ENCODE results near the gene NYAP2.

NYAP2 gene

DNA sequence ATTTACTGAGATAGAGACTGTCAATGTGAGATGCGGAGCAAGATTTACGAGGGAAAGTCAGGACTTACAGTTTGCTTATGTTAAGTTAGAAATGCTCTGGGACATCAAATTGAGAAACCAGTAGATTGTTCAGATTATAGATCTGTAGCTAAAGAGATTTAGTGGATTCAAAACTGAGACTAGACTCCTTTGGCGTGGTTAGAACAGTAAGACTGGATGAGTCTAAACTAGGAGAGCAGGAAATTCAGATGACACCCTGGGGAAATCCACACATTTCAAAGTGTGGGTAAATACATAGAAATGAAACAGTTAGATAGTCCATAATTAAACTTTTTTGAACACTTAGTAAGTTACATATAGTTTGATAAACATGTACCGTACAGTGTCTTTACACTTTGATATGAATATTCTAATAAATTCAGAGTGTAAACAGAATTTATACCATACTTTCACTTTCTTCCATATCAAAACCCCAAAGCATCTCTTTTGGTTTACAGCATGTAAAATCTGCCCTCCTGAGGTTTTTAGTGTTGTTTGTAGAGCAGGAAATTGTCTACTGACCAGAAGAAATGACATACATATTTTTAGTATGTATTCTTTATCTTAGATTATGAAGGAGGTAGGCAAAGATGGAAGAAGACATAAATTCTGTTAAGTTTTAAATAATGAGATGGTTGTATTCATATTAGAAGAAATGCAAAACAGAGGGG, 231.5 kb downstream of the NYAP2 start:
- DNase-seq (ENCODE audit: low spot score), result no peak

DNA sequence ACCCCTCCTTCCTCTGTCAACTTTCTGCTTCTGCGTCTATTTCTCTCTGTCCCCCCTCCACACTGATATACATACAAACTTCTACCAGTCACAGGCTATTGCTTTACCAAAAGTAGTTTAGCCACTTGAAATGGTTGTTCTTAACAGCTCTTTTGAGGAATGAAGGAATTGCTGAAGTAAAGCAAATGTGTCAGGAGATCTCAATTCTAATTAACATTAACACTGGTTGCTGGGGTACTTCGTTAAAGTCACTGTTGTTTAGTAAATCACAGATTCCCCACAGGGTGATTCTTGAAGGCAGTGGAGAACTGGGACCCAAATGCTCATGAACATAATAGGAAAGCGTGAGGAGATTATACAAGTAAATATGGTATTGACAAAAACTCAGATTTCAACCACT, 232.8 kb downstream of the NYAP2 start:
- DNase-seq (ENCODE audit: low spot score), result no peak

DNA sequence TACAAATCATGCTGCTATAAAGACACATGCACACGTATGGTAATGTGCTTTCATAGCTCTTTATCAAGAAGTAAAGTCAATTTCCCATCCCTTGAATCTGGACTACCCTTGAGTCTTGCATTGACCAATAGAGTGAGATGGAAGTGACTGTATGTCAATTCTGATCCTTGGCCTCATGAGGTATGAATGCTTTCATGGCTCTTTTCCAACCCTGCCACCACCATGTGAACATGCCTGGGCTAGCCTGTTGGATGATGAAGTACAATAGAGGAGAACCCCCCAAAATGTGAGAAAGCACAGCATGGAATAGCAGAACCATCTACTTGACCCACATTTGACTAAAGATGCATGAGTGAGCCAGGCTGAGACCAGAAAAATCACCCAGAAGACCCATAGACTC, 237.0 kb downstream of the NYAP2 start:
- no peak for DNase-seq (ENCODE audit: low spot score)

DNA sequence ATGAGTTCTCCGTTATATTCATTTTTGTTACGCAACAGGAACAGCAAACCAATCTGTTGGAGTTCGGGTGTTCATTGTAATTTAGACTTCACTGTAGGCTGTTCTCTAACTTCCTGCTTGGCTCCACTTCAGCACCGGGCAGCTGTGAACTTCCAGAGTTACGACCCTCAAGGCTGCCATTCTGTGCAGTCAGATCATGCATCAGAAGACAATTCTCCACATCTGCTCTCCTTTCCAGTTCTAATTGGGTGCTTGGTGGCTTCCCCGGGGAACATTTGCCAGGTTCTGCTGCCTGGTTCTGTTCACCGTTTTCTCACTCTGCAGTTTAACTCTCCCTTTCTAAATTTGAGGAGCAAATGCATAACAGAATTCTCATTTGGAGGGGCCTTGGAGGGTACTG, 237.7 kb downstream of the NYAP2 start:
- DNase-seq (ENCODE audit: low spot score), result no peak

DNA sequence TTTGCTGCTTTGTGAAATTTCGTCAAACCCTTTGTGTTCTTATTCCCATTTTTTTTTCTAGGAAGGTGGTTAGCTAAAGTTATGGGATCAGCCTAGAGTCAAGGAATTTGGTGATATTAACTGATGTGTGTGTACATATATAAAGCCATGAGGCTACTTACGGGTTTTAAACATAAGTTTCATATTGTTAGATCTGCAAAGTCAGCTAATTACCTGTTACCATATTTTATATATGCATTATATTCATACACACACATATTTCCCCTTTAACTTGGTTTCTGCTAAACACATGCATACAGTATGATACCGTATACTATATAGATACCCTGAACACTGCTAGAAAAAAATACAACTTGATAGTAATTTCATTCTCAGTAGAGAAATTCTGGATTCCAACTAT, 241.0 kb downstream of the NYAP2 start:
- no peak for DNase-seq (ENCODE audit: low spot score)

DNA sequence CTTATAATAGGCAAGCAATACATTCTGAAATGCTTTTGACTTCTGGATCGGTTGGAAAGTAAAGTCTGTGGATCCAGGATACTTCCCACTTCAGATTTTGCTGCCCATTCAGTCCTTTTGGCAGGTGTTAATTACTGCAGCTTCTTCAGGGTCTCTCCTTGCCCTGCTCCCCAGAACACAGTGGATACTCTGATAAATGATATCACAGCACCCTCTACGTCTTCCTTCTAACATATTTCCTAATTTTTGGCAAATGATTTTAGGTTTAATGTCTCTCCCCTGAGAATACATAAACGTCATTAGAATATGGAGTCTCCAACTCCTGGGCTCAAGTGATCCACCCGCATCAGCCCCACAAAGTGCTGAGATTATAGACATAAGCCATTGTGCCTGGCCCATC, 249.8 kb downstream of the NYAP2 start:
- DNase-seq (ENCODE audit: low spot score), result no peak

DNA sequence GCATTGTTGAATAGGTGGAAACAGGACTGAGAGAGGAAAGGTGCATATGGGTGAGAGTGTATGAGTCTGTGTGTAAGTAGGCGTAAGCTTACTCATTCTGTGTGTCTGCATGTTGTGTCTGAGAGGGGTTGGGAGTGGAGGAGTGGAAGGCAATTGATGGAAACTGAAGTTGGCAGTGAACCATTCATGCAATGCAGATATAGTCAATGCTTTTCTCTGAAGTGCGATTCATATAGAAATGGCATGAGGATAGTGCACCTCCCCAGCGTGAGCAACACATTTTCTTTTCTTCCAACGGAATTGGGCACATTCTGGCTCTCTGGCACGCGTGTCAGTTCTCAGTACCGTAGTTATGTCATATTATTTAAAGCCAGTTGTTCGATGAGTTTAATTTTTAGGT, 250.5 kb downstream of the NYAP2 start:
- DNase-seq (ENCODE audit: low spot score), result no peak

DNA sequence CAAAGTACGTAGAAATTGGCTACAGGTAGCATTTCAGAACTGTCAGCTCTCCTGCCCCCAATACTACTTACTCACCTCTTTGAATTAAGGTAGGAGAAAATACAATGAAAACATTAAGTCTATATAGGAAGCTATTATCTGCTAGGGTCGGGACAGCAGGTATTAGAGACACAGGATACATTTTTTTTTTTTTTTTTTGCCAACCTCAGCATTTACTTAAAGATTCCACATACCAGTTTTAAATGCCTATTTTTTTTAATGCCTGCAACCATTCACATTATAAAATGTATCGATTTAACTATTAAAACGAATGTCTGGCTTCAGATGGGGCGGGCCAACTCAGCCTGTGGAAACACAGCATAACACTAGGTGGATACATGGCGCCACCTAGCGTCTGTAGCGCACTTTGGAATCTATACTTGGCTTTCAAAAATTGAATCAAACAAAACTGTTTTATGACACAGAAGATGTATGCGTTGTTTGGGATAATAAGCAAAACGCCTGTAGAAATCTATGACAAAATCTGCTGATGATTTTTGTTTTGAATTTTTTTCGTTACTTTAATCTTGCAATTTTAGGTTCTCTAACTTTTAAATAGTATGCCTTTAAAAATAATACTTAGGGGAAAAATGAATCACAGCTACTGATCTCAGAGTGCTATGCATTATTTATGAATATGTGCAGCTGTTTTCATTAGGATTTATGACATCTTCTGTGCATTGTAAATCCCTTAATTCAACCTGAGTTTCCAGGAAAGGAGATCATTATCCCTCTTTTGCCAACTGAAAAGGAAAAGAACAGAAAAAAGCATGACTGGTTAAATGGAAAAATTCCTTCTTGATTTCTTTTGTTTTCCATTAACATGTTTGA, 261.0 kb downstream of the NYAP2 start:
- peak; percentile 33 for DNase-seq (ENCODE audit: low spot score)

DNA sequence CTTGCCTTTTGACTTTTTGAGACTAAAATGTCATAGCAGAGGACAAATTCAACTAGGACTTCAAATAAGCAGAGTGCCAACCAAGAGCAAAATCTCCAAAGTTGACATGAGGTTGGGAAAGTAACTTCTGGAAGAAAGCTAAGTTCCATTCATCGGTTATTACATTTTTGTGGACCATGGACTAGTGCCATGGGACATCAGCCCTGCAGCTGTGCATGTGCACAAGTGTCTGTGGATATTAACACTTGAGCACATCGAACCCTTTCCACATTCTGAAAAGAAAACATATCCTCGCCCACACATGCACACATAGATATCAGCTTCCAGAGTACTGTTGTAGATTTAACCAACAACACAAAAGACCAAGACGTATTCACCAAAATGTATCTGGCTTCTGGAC, 262.6 kb downstream of the NYAP2 start:
- no peak for DNase-seq (ENCODE audit: low spot score)

DNA sequence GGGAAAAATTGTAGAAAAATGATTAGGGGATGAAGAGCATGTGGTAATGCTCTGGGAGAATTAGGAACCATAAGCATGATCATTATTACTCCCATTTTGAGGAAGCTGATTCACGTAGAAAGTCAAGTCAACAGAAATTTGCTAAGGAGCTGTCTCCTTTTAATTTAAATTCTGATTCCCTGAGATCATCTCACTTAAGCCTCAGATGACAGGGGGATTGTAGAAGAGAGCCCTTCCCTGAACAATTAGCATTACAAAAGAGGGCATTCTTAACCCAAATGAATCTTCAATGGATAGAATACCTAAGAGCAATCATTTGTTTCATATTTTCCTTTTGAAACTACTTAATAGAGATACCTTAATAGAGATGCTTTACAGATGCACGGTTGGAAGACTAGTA, 267.9 kb downstream of the NYAP2 start:
- no peak for DNase-seq (ENCODE audit: low spot score)

DNA sequence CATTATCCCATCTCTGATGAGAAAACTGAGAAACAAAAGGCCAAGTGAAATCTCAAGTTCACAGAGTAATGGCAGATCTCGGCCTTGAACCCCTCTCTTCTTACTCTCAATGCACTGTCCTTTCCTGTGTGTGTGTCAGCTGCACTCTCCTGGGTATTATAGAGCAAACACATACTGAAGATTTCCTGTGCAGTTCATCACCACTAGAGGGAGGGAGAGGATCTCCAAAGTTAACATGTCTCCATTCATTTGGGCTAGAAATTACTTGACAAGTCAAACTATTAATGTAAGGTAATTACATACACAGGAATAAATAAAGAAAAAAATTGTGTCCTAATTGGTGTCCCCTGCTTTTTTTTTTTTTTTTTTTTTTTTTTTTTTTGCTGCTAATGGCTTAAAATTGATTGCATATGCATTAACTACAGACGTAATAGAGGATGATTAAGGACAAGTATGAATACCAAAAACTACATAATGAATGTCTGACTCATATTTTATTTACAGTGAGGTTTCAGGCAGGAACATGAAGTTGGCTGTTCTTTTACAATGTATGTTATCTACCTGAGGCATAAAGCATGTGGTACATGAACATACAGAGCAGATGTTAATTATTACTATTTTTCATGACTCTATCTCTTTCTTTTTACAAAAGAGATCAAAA, 269.2 kb downstream of the NYAP2 start:
- DNase-seq (ENCODE audit: low spot score), result peak; percentile 14

DNA sequence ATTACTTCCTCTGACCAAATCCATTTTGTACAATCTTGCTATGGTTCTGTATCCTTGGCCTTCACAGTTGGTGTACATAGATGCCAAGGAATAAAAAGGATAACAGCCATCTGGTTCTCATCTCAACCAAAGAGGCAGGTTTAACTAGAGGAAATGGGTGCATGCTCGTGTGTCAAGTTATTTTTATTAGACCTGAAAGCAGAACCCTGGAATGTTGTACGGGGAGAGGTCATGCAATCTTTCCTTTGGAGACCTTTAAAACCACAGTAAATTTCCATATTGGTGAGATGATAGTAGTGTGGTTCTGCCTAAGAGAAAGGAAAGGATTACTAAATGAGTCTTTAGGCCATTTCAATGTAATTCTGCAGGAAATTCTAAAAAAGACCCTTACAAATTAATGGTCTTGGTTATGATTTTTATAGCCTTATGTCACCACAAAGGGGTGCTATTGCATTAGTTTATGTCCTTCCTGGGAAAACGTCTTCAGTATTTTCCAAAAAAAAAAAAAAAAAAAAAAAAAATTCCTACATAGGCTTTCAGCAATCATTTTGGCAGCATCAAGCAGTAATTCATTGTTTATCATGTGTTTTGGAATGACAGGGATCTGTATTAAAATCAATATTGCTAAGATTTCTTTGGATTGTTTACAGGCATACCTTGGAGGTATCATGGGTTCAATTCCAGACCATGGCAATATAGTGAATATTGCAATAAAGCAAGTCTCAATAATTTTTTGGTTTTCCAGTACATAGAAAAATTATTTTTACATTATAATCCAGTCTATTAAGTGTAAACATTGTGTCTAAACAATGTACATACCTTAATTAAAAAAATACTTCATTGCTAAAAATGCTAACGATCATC, 270.8 kb downstream of the NYAP2 start:
- DNase-seq (ENCODE audit: low spot score), result no peak

DNA sequence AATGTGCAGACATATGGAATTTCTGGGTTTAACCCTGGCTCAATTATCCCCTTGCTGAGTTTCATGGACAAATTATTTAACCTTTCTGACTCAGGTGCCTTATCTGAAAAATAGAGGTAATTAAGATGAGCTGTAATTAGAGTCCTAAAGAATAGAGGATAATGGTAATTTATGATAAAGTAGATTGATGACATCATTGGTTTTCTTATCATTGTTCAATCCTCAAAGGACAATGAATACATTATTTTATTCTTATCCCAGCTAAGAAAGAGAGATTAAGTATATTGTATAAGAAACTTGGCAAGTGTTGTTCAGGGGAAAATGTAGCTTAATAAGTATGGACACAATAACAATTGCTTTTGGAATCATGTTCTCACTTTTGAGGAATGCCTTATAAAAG, 279.3 kb downstream of the NYAP2 start:
- DNase-seq (ENCODE audit: low spot score), result no peak

DNA sequence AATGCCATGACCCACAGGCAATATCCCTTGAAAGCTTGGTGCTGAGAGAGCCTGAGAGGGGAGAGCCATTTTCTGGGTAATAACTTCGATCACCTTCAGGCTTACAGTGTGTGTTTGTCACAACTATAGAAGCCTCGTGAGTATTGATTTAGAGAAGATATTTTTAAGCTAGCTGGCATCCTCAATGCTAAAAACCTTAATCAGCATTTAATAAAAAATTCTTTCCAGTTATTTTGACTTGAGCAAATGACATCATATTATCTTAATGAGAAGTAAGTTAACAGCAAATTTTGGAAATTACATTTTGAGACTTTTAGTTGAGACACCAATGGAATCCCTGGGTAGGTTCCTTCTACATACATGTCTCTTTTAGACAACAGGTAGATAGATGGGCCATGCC, 283.7 kb downstream of the NYAP2 start:
- no peak for DNase-seq (ENCODE audit: low spot score)

DNA sequence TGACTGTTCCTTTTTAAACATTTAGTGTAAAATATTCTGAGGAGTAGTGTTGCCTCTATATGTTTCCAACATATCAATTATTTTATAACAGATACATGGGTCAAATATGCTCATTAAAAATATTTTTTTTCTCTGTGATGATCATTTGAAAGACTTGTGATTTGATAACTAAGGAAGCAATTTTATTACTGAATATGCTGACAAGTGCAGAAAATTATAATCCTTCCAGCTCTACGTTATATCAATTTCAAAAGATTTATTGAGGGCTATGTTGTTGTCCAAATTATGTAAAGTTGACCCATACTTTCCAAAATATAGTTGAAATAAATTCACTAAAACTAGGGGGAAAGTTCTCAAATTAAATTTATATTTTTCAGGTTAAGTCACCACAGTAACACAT, 290.6 kb downstream of the NYAP2 start:
- no peak for DNase-seq (ENCODE audit: low spot score)

DNA sequence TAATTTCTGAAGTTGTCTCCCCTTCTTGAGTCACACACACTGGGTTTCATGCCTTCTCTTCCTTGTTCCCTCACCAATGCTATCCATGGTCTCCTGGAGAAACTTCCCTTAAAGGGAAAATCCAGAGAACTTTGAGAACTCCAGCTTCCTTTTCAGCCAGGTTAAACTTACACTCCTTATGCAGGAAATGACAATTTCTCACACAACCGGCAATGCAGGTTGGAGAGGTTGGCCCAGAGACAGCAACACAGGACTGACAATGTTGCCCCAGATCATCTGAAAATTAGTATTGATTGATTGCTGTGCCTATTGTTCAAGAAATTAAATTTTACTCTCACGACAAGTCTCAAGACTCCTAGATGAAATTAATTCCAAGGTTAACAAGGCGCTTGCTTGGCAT, 292.2 kb downstream of the NYAP2 start:
- no peak for DNase-seq (ENCODE audit: low spot score)

DNA sequence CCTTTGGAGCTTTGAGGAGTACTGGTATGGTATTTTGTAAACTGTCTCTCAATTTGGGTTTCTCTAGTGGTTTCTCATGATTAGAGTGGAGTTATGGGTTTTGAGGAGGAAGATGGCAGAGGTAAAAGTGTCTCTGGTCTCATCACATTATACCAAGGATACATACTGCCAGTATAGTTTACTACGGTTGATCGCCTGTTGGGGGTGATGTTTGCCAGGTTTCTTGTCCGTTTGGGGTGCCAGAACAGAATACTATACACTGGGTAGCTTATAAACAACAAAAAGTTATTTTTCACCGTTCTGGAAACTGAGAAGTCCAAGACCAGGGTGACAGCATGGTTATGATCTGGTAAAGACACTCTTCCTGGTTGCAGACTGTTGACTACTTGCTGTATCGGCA, 293.7 kb downstream of the NYAP2 start:
- DNase-seq (ENCODE audit: low spot score), result no peak

DNA sequence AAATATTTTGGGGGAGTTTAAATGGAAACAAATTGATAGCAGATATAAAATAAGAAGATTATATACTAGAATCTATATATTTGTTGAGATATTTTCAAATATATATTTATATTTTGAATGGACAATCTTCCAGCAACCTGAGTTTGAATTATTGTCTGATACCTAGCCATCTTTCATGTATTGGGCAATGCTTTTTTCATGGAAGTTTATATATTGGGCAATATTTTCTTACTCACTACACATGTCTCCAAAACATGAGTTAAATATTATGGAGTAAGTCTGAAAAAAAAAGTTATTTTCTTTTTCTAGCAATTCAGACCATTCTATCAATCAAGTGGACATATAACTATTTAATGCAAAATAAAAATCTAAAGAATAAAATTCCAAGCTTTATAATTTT, 295.2 kb downstream of the NYAP2 start:
- DNase-seq (ENCODE audit: low spot score), result no peak

DNA sequence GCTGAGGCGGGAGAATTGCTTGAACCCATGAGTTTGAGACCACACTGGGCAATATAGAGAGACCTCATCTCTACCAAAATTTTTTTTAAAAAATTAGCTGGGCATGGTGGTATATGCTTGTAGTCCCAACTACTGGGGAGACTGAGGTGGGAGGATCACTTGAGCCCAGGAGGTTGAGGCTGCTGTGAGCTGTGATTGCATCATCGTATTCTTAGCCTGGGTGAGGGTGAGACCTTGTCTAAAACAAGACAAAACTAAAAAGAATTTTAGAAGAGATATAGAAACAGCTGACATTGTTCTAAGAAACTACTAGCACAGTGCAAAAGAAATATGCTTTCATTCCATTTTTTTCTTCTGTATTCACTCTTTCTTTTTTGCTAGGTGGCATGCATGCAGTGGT, 298.4 kb downstream of the NYAP2 start:
- no peak for DNase-seq (ENCODE audit: low spot score)
